K562 treated with DMSO at 1 percent for 24 hours (cell line): ENCODE results near the gene MYOG. TPM values are rescaled to one million over a fixed set of nuclear protein-coding genes. Genes with fewer than 3 reads are reported as not detected.

Experiments used
- total RNA-seq: library from RNA; unstranded; fragments of 300-600 nt; gene quantifications from 2 replicates; pipeline ENCODE4 v1.2.3, GENCODE V29; 2022; ENCODE audit warnings: low read depth; ENCODE audit not compliant: insufficient read depth

MYOG gene
- total RNA-seq: not detected in 2 replicates

GRCh38 chr1:203085528-203086406, at the start of gene MYOG:
MYOG (minus strand) TSS chr1:203086012; CDS start chr1:203085961, 51 bp downstream.

GRCh38 chr1:203127666-203128430, 42.0 kb upstream of the MYOG start, which contains the start of gene ADORA1:
ADORA1 (plus strand) TSS chr1:203127726; CDS start chr1:203128842, 1,116 bp downstream.

Other genes starting within 250 kb of the MYOG start
- 21.2 and 23.1 TPM in 2 replicates for gene RABIF, start 196.9 kb downstream of the MYOG start, total RNA-seq
- gene KLHL12, start 158.8 kb downstream of the MYOG start, total RNA-seq: 23.3 and 24.6 TPM in 2 replicates
- gene ADIPOR1, start 127.7 kb downstream of the MYOG start, total RNA-seq: 118 and 120 TPM in 2 replicates
- gene CYB5R1, start 118.8 kb downstream of the MYOG start, total RNA-seq: 55.0 and 57.7 TPM in 2 replicates
- gene TMEM183A, start 78.6 kb downstream of the MYOG start, total RNA-seq: 60.3 and 67.9 TPM in 2 replicates
- 2.5 and 5.8 TPM in 2 replicates for gene PPFIA4, start 59.5 kb downstream of the MYOG start, total RNA-seq
- not detected in 2 replicates for gene ADORA1, start 41.7 kb upstream of the MYOG start, total RNA-seq
- not detected in 2 replicates for gene MYBPH, start 89.8 kb upstream of the MYOG start, total RNA-seq
- not detected in 2 replicates for gene CHI3L1, start 100.7 kb upstream of the MYOG start, total RNA-seq
- not detected in 2 replicates for gene CHIT1, start 143.7 kb upstream of the MYOG start, total RNA-seq
- gene BTG2, start 219.5 kb upstream of the MYOG start, total RNA-seq: 25.5 and 25.7 TPM in 2 replicates